GM18498 (cell line): ENCODE results near the gene OR10V1.

Experiments used
- ATAC-seq: cut with Tn5 transposase; IDR thresholded peaks from one replicate; pipeline ENCODE4 v1.9.1; 2021; ENCODE audit warnings: mild to moderate bottlenecking, moderate library complexity; ENCODE audit not compliant: unreplicated experiment

Gene OR10V1

DNA sequence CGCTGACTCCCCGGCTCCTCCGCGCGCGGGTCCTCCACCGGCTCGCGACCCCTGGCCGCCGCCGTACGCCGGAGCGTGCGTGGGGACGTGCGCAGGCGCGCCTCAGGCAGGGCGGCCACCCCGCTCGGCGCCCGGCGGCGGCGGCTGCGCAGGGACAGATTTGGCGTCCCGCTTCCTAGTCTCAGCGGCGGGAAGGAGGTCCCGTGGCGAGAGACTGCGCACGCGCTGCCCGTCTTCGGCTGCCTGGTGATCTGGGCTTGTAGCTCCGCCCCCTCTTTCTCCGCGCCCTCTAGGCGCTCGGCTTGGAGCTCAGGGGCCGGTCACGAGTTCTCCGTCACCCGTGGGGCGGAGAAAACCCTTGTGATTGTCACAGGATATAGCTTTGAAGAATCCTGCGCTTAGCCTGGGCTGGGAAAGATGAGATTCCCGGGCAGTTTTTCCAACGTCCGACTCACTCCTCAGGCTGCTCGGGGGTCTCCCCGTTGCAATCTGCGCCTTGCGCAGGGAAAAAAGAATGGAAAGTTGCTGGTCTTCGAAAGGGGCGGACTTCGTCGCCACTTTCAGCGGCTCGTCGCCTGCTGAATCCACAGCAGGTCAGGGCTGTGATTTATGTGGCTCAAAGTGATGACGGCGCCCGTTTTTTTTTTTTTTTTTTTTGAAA is 44.6 kb downstream of the OR10V1 start, which contains the start of gene PATL1:
Gene PATL1, minus strand, starts transcription at position 88 of the 661 bp plus-strand sequence. CDS start 142 bp downstream, outside the sequence.
- peak; percentile 95 for ATAC-seq

DNA sequence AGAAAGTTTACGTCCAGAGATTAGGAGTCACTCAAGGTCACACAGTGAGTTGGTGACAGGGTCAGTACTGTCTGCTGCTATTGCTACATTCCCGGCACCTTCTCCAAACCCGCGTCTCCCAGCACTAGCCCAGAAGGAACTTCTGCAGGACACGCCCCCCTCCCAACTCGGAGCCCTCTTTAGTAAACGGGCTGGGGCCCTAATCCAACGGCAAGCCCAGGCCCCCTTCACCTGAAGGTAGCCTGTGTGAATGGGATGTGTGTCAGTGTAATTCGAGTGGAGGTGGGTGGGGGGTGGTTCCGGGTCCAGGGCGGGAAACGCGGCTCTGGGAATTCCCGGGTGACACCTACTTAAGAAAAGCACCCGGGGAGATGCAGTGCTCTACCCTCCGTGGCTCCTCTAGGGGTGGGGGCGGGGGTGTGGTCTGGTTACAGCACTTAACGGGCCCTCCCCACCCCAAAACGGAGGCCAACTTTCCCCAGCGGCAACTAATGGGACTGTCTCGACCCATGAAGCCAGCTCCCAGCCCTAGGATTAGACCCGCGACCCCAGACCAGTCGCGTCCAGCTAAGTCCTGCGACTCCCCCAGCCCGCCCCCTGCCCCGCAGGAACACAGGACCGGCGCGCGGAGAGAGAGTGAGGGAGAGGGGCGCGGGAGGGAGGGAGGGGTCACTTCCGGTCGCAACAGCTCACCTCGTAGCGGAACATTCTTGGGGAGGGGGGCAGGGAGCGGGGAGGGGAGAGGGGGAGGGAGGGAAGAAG is 45.3 kb downstream of the OR10V1 start:
- ATAC-seq: peak; percentile 36

DNA sequence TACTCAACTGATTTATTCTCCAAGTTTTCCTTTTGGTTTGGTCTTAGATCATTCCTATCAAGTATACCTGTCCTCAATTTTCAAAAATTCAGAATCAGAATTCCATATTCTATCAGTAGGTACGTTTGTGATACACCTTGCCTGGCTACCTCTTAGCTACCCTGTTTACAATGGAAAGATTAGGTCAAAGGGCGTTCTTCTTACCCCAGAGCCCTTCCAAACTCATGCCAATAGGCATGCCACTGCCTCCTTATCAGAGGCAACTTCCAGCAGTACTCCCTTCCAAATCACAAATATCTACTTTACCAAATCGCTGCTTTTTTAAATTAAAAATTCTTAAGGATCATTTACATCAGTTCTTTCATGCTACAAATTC is 45.8 kb downstream of the OR10V1 start:
- no peak for ATAC-seq

DNA sequence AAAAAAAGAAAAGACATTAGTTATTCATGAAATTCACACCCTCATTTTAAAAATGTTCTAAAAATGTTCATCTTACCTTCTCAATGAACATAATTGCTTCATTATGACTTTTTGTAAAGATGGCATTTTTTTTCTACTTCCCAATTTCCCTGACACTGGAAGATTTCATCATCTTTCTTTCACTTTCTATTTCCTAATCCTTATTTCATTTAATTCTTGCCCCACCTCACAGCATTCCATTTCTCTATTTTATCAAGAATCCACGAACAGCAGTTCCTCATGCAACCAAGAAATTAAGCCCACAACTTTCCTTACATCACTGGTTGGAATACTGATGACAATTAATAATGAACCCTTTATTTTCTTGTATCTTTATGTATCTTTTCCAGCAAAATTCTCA is 46.7 kb downstream of the OR10V1 start:
- ATAC-seq: no peak
